ENCODE data around the gene CTBP2.

The CTBP2 gene

DNA sequence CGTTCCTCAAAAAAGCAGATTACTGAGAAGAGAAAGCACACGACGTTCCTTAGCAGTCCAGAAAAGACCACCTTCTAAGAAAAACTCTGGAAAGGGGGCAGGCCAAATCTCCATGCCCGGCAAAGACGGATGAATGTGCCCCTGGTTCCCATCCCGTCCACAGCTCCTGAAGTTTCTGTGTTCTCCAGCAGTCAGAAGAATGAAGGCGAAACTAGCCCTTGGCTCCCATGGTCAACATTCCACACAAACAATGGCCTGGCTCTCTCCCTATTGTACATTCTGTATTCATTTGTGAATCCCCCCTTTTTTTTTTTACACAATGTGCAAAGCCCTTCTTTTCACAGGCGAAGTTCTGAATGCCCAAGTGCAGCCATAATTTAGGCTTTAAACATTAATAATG, 5.3 kb downstream of the CTBP2 start:
- H3K36me3 ChIP-seq (ENCODE audit: control insufficient read depth, insufficient read depth, low read length) = no peaks in the 10 kb centered on the region
- H3K27me3 ChIP-seq (replicated peaks; ENCODE audit: control insufficient read depth, insufficient read depth, low read length) = peaks cover under 1% of the 10 kb centered on the region
- TF ChIP-seq, protein P1, sequence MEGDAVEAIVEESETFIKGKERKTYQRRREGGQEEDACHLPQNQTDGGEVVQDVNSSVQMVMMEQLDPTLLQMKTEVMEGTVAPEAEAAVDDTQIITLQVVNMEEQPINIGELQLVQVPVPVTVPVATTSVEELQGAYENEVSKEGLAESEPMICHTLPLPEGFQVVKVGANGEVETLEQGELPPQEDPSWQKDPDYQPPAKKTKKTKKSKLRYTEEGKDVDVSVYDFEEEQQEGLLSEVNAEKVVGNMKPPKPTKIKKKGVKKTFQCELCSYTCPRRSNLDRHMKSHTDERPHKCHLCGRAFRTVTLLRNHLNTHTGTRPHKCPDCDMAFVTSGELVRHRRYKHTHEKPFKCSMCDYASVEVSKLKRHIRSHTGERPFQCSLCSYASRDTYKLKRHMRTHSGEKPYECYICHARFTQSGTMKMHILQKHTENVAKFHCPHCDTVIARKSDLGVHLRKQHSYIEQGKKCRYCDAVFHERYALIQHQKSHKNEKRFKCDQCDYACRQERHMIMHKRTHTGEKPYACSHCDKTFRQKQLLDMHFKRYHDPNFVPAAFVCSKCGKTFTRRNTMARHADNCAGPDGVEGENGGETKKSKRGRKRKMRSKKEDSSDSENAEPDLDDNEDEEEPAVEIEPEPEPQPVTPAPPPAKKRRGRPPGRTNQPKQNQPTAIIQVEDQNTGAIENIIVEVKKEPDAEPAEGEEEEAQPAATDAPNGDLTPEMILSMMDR (IDR thresholded peaks at IDR 0.05; ENCODE audit: insufficient read depth, low read length, poor library complexity, severe bottlenecking) = no peak
- no peak for DNase-seq (ENCODE audit: extremely low read depth, insufficient read length)
- no peak overlapping the region for H3K4me3 ChIP-seq (replicated peaks; ENCODE audit: low read depth, low read length)

DNA sequence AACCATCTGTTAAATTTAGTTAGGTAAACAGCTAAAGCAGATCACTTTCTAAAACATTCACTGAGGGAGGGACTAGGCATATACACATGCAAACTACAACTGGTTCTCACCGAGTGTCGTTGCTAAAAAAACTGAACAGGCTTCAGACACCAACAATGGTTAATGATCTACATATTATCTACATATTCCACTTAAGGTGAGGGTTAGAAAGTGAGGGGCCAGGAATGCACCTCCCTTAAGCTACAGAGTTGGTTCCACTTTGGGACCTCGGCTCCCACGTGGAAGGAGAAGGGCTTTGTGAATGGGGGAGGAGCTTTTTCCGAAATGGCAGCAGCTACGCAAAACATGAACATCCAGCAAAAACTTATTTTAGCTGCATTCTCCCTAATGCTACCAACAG, 5.8 kb downstream of the CTBP2 start:
- H3K36me3 ChIP-seq (ENCODE audit: control insufficient read depth, insufficient read depth, low read length) = no peaks in the 10 kb centered on the region
- TF ChIP-seq, protein P1 (IDR thresholded peaks at IDR 0.05; ENCODE audit: insufficient read depth, low read length, poor library complexity, severe bottlenecking) = no peak
- H3K27me3 ChIP-seq (replicated peaks; ENCODE audit: control insufficient read depth, insufficient read depth, low read length) = peaks cover 1% of the 10 kb centered on the region
- H3K4me3 ChIP-seq (replicated peaks; ENCODE audit: low read depth, low read length) = no peak overlapping the region
- no peak for DNase-seq (ENCODE audit: extremely low read depth, insufficient read length)

DNA sequence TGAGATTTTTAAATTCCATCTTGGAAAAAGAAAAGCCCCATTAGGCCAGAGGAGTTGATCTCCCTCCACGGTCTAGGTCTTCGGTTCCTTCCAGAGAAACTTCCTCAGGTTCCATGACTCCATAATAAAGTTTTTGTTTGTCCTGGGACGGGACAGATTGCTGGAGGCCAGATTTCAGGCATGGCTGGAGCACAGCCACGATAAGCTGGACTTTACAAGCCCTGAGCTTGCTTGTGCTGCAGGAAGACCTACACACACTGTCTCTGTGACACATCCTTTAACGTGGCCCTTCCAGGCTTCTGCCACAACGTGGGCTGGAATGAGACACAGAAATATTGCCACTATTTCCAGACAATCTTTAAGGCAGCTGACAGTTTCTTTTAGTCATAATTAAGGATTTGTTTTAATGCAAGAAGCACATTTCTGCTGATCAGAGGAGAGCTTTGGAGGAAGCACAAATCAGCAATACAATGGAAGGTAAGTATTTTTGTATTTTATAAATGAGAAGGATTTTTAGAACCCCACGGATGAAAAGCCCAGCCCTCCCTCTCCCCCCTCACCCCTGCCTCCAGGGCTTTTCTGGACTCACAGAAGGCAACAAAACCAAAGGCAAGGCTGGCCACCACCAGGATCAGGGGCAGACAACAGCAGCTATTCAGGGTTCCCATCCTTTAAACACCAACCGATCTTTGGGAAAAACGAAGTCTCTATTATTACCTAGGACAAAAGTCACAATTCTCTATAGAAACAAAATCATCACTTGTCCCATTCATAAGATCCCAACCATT, 6.5 kb downstream of the CTBP2 start:
- TF ChIP-seq, protein P1 (IDR thresholded peaks at IDR 0.05; ENCODE audit: insufficient read depth, low read length, poor library complexity, severe bottlenecking) = no peak
- Histone ChIP-seq H3K36me3 (ENCODE audit: control insufficient read depth, insufficient read depth, low read length) (no peaks in the 10 kb centered on the region), H3K4me3 (replicated peaks; ENCODE audit: low read depth, low read length) (no peak overlapping the region), H3K27me3 (replicated peaks; ENCODE audit: control insufficient read depth, insufficient read depth, low read length) (peaks cover 1% of the 10 kb centered on the region)
- DNase-seq (ENCODE audit: extremely low read depth, insufficient read length) = no peak

DNA sequence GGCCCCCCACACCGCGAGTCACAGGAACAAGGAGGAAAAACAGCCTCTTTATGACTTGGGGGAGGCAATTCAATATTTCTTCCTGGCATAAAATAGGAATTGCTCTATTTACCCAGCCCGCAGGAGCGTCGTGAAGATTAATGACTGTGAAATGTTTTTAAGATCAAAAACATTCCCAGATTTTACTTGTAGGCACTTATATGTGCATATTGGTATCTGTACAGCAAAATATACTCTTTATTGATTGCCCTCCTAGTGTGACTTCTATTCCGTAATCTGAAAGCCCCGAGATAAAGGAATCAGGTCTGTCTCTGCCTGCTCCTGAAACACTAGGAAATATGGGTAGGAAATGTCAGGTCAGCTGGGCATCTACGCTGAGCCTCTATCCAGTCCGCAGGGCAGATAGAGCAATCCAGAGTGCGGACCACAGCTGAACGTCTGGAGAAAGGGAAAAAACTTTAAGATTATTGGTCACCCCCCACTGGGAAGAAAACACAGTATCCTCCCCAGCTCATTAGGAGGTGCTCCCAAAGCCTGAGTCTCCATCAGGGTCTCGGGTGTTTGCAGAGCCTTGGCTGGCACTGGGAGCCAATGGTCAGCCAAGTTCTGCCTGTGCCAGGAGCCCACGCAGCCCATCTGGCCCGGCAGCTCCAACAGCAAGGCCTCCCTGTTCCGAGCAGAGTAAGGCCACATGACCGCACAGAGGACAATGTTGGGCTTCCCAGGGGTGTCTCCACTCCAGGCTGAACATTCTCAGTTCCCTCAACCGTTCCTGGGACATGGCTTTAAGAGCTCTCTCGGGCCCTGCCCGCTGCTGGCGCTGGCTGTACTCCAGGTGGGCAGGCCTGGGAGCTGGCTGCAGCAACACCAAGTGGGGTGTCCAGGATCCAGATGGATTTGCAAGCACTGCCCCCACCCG, 7.7 kb downstream of the CTBP2 start:
- Histone ChIP-seq H3K4me3 (replicated peaks; ENCODE audit: low read depth, low read length) (no peak overlapping the region), H3K27me3 (replicated peaks; ENCODE audit: control insufficient read depth, insufficient read depth, low read length) (peaks cover 1% of the 10 kb centered on the region), H3K36me3 (ENCODE audit: control insufficient read depth, insufficient read depth, low read length) (no peaks in the 10 kb centered on the region)
- TF ChIP-seq, protein P1 (IDR thresholded peaks at IDR 0.05; ENCODE audit: insufficient read depth, low read length, poor library complexity, severe bottlenecking) = no peak
- DNase-seq (ENCODE audit: extremely low read depth, insufficient read length) = no peak

DNA sequence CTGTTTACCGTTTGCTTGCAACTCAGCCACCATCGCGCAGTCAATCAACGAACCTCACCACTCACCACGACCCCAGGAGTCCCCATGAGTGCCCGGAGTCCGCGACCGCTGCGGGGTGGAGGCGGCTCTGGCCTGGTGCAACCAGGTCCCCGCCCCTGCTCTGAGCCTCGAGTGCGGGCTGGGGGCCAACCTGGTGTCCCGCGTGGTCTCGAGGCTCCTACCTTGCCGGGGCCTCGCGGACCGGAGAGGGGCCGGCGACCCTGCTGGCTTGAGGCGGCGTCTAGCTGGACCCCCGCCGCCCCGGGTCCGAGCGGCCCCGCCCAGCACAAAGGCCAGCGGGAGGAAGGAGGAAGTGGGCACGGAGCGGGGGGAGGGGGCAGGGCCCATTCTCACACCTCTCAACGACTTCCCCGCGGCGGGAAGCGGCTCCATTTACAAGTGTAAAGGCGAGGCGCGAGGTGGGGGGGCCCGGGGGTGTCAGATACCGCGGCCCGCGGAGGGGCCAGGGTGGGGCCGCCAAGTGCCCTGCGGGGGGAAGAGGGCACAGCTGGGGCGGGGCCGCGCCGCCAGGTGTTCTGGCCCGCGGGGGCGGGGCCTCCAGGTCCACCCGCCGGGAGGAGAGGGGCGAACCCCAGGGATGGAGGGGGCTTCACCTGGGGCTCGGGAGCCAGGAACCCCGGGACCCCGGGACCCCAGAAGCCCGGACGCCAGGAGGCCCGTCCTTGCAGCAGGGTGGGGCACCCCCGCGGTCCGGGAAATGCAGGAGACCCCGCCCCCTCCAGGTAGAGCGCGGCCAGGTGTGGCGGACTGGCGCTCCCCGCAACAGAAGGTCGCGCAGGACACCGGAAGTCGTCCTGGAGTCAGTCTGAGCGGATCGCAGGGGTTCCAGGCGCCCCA, 8.6 kb downstream of the CTBP2 start:
- Histone ChIP-seq H3K4me3 (replicated peaks; ENCODE audit: low read depth, low read length) (no peak overlapping the region), H3K27me3 (replicated peaks; ENCODE audit: control insufficient read depth, insufficient read depth, low read length) (peaks cover 1% of the 10 kb centered on the region), H3K36me3 (ENCODE audit: control insufficient read depth, insufficient read depth, low read length) (no peaks in the 10 kb centered on the region)
- no peak for DNase-seq (ENCODE audit: extremely low read depth, insufficient read length)
- TF ChIP-seq, protein P1 (IDR thresholded peaks at IDR 0.05; ENCODE audit: insufficient read depth, low read length, poor library complexity, severe bottlenecking) = no peak

Measured in GM06990 (cell line).